Measurements from ENCODE around the gene NALF2.

NALF2 gene

GRCh38 chrX:69493766-69494165 is 10.4 kb upstream of the NALF2 start:
- TF ChIP-seq SPI1 (IDR thresholded peaks at IDR 0.05; ENCODE audit: borderline replicate concordance, low read depth) (no peak), CTCF (IDR thresholded peaks at IDR 0.05; ENCODE audit: insufficient read depth, low read length) (no peak), POLR2AphosphoS5 (IDR thresholded peaks at IDR 0.05; ENCODE audit: low read depth) (no peak), GABPA (IDR thresholded peaks at IDR 0.05; ENCODE audit: low read depth) (no peak), REST (IDR thresholded peaks at IDR 0.05; ENCODE audit: insufficient replicate concordance, low read depth) (no peak)
- H3K27ac ChIP-seq (replicated peaks) = no peak overlapping the region
- H3K27me3 ChIP-seq (ENCODE audit: insufficient read depth, poor library complexity, severe bottlenecking) = no peaks in the 10 kb centered on the region
- DNase-seq (ENCODE audit: low read depth in 1 of 2, low spot score in 1 of 2) = no peak
- no peak overlapping the region for H3K4me3 ChIP-seq (replicated peaks; ENCODE audit: insufficient read depth, low read length)

GRCh38 chrX:69496183-69496582 is 7.9 kb upstream of the NALF2 start:
- no peaks in the 10 kb centered on the region for H3K27me3 ChIP-seq (ENCODE audit: insufficient read depth, poor library complexity, severe bottlenecking)
- H3K27ac ChIP-seq (replicated peaks) = no peak overlapping the region
- H3K4me3 ChIP-seq (replicated peaks; ENCODE audit: insufficient read depth, low read length) = no peak overlapping the region
- TF ChIP-seq SPI1 (IDR thresholded peaks at IDR 0.05; ENCODE audit: borderline replicate concordance, low read depth) = no peak
- TF ChIP-seq CTCF (IDR thresholded peaks at IDR 0.05; ENCODE audit: insufficient read depth, low read length) = no peak
- DNase-seq (ENCODE audit: low read depth in 1 of 2, low spot score in 1 of 2) = no peak

- TF ChIP-seq POLR2AphosphoS5 (IDR thresholded peaks at IDR 0.05; ENCODE audit: low read depth) (no peak), GABPA (IDR thresholded peaks at IDR 0.05; ENCODE audit: low read depth) (no peak), REST (IDR thresholded peaks at IDR 0.05; ENCODE audit: insufficient replicate concordance, low read depth) (no peak), CTCF (IDR thresholded peaks at IDR 0.05; ENCODE audit: insufficient read depth, low read length) (no peak)
- Histone ChIP-seq H3K27me3 (ENCODE audit: insufficient read depth, poor library complexity, severe bottlenecking) (peaks cover 6% of the 10 kb centered on the region), H3K4me3 (replicated peaks; ENCODE audit: insufficient read depth, low read length) (no peak overlapping the region), H3K27ac (replicated peaks) (no peak overlapping the region)
- no peak for DNase-seq (ENCODE audit: low read depth in 1 of 2, low spot score in 1 of 2)
Observed at GRCh38 chrX:69501429-69501828, 2.7 kb upstream of the NALF2 start.

GRCh38 chrX:69503228-69503781 is 821 bp upstream of the NALF2 start:
- Histone ChIP-seq H3K27me3 (ENCODE audit: insufficient read depth, poor library complexity, severe bottlenecking) (peaks cover 6% of the 10 kb centered on the region), H3K27ac (replicated peaks) (no peak overlapping the region), H3K4me3 (replicated peaks; ENCODE audit: insufficient read depth, low read length) (no peak overlapping the region)
- DNase-seq (ENCODE audit: low read depth in 1 of 2, low spot score in 1 of 2) = no peak
- no peak for TF ChIP-seq POLR2AphosphoS5 (IDR thresholded peaks at IDR 0.05; ENCODE audit: low read depth)
- no peak for TF ChIP-seq SPI1 (IDR thresholded peaks at IDR 0.05; ENCODE audit: borderline replicate concordance, low read depth)
- no peak for TF ChIP-seq CTCF (IDR thresholded peaks at IDR 0.05; ENCODE audit: insufficient read depth, low read length)
- TF ChIP-seq REST (IDR thresholded peaks at IDR 0.05; ENCODE audit: insufficient replicate concordance, low read depth) = no peak
- no peak for TF ChIP-seq GABPA (IDR thresholded peaks at IDR 0.05; ENCODE audit: low read depth)
